22Rv1 (cell line): ENCODE measurements around the gene KRT79.

Source experiments
- H3K27ac ChIP-seq: fragments of 450-650 bp; 2 replicates; pipeline ENCODE4 v1.5.1; 2017
- CTCF ChIP-seq: fragments of 450-650 bp; IDR thresholded peaks from 2 replicates; pipeline ENCODE4 v1.5.1; 2017; ENCODE audit warnings: mild to moderate bottlenecking
- ZFX ChIP-seq: fragments of 450-650 bp; IDR thresholded peaks from 2 replicates; pipeline ENCODE4 v1.6.1; 2017; ENCODE audit warnings: antibody characterized with exemption, borderline replicate concordance

KRT79 gene

GRCh38 chr12:52837413-52837741, 3.3 kb upstream of the KRT79 start:
- no peak overlapping the region for H3K27ac ChIP-seq
- TF ChIP-seq CTCF (no peak), ZFX (no peak)

- H3K27ac ChIP-seq, result no peak overlapping the region
- TF ChIP-seq ZFX, result no peak
- no peak for TF ChIP-seq CTCF
Measured at GRCh38 chr12:52836491-52837412, 2.6 kb upstream of the KRT79 start.

GRCh38 chr12:52836042-52836466, 1.9 kb upstream of the KRT79 start:
- no peak for TF ChIP-seq ZFX
- TF ChIP-seq CTCF, result no peak
- no peak overlapping the region for H3K27ac ChIP-seq

- TF ChIP-seq CTCF, result no peak
- TF ChIP-seq ZFX, result no peak
- no peak overlapping the region for H3K27ac ChIP-seq
Measured at GRCh38 chr12:52835271-52836041, 1.3 kb upstream of the KRT79 start.

GRCh38 chr12:52834727-52835001, 553 bp upstream of the KRT79 start:
- H3K27ac ChIP-seq, result no peak overlapping the region
- TF ChIP-seq CTCF, result no peak
- TF ChIP-seq ZFX, result no peak

- TF ChIP-seq CTCF (no peak), ZFX (no peak)
- no peak overlapping the region for H3K27ac ChIP-seq
Measured at GRCh38 chr12:52832985-52833905, 866 bp downstream of the KRT79 start.
